NCI-H82 treated with DMSO at 0.1 percent for 48 hours (cell line): ENCODE data around the gene COL17A1.

Experiments used
- DNase-seq: peaks from one replicate; lab custom pipeline; 2025; ENCODE audit not compliant: unreplicated experiment; lab: John Stamatoyannopoulos, UW

COL17A1 gene

GRCh38 chr10:104054430-104054829 is 31.2 kb downstream of the COL17A1 start:
- DNase-seq = no peak

- no peak for DNase-seq
These were observed 32.5 kb downstream of the COL17A1 start for GRCh38 chr10:104053201-104053600.

DNA sequence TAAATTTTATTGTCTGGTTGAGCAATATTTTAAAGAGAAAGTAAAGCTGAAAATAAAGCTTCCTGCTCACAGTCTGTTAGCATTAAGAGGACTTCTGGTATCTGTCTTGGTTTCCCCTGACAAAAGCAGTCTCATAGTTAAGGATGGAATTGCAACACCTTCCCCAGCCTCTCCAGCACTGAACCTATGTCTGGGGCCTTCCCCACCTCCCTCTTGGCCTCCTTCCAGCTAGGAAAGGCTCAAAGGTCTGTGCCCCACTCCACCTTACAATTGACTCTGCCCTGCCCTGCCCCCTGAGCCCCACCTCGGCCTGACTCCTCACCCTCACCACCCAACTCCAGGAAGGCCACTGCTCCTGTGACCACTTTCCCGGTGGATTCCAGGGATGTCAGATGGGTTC is 33.2 kb downstream of the COL17A1 start:
- no peak for DNase-seq

GRCh38 chr10:104049504-104050250 is 36.0 kb downstream of the COL17A1 start:
- DNase-seq = no peak

DNA sequence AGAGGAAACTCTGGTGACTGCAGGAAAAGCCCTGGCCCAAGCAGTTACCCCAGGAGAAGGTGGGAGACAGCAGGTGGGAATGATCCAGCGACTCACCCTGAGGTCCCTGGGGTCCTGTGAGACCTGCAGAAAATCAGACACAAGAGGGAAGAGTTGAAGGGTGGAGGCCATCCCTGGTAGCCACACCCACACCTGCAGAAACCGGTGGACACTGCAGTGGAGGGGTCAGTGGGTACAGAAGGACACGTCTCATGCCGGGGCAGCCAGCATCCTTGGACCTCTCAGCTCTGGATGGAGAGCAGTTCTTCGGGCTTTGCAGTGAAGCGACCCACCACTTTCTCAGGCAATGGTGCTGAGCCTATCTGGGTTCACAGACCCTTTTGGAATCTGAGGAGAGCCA is 39.0 kb downstream of the COL17A1 start:
- DNase-seq = no peak

- no peak for DNase-seq
These were observed 40.3 kb downstream of the COL17A1 start for GRCh38 chr10:104045151-104046089.

DNA sequence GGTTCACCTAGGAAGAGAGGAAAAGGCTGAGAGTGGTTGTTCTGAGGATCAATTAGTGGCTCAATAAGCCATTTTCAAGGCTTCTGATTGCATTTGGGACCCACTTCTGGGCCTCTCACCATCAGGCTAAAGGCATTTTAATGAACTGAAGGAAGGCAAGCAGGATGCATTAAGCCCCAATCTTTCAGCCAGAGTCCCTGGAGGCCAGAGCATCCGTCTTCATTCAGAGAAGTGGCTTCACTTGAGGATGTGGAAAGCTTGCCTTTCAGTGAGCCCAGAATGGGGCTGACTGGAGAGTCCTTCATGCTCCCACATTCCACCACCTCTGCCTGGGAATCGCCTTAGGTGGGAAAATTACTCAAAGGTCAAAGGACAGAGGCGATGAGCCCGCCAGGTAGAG is 41.8 kb downstream of the COL17A1 start:
- DNase-seq = no peak

- DNase-seq = no peak
These were observed 42.4 kb downstream of the COL17A1 start for GRCh38 chr10:104043185-104043830.

DNA sequence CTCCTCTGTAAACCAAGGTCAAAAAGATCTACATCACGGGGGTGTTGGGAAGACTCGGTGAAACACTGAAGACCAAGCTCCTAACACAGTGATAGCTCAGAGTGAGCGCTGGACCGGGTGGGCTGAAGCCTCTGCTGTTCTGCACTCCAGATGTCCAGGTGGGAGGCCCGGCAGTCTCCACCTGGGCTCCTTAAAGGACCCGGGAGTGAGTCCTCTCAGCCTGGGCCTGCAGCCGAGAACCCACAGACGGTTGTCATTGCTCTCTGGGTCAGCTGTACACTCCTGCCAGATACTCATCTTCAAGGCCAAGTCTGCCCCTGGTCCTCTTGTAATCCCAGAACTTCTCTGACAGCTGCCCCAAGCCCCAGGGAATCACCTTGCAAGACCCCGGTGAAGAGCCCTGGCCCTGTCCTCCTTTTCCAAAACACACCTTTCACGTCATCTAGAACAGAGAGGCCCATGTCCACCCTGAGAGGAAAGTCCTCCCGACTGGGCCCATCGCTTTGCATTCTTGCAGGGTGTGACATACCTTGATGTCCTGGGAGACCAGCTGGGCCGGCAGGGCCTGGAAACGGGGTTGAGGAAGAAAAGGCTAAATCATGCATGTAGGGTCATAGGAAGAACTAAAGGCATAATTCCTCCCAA is 43.7 kb downstream of the COL17A1 start:
- no peak for DNase-seq

DNA sequence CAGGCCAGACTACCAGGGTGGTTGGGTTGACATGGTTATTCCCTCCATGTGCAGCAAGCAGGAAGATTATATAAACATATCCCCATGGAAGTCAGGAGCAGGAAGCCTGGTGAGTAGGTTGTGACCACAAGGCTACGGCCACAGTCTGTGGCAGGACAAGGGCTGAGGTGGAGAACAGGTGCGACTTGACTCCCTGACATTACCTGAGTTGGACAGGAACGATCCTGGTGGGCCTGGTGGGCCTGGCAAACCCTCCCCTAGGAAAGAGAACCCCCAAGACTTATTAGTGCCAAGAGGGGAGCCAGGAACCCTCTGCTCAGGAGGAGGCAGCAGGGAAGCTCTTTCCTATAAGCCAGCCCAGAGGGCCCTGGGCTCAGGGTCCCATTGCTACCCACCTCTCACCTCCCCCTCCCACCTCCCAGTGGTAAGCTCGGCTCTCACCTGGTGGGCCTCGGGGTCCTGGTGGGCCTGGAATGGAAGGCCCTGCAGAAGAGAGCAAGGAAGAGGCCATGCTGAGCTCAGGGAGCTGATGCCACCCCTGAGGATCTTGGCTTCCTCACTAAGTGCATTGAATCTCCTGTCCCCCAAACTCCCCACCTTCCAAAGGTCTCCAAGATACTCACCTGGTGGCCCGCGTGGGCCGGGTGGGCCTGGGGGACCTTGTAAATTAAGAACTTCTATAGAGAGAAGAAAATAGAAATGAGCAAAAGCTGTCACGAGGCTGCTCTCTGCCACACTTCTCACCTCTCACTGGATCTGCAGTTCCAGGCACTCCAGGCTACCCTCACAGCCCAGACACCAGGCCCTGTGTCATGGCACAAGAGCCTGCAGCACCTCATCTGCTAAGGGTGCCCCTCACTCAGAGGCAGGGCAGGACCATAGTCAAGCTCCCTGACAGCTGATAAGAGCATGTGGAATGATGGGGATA is 44.6 kb downstream of the COL17A1 start:
- no peak for DNase-seq

- DNase-seq = no peak
These were observed 45.3 kb downstream of the COL17A1 start for GRCh38 chr10:104040382-104040781.

GRCh38 chr10:104038958-104039752 is 46.5 kb downstream of the COL17A1 start:
- no peak for DNase-seq

DNA sequence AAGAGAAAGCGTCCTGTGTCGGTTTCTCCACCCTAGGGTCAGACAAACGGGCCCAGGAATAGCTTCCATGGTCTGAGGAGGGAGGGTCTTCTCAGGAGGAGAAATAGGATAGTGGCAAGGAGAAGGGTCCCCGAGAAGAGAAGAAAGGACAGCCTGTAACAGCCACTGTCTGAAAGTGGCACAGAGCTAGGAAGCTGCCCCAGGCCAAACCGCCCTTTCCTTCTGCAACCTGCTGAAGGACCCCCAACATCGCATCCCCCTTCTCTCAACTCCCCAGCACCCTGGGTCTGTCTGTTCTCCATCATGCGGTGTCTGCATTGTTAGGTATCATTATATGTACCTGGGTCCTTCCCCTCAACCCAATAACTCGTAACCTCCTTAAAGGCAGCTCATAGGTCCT is 47.1 kb downstream of the COL17A1 start:
- DNase-seq = no peak

GRCh38 chr10:104037261-104037951 is 48.3 kb downstream of the COL17A1 start:
- no peak for DNase-seq

DNA sequence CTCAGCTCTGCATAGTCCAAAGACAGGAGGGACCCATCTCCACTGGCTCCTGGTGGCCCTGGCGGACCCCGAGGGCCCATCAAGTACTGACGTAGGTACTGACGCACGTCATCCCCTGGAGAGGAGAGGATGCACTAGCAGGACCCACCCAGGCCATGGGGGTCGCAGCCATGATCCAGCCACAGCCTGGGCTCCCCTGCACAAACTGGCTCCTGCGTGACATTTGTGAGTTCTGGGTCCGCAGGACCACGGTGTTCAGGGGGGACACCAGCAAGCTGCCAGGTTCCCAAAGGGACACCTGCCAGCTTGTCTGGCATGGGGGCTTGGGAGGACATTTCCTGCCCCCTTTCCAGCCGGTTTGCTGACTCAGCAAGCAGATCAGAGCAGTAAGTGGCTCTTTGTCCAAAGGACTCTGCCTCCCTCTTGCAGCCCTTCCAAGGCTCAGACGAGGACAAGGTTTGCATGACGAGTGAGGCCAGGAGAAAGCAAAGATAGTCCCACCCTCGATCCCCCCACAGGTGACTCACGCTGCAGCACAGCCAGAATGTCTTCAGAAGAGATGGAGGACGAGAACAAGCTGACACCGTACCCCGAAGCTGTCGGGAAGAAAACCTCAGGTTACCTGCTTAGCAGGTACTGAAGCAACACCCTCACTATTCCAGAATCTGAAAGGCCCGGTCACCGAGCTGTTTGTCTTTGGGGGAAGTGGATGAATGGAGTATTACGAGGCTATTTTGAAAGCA is 49.0 kb downstream of the COL17A1 start:
- DNase-seq = no peak

DNA sequence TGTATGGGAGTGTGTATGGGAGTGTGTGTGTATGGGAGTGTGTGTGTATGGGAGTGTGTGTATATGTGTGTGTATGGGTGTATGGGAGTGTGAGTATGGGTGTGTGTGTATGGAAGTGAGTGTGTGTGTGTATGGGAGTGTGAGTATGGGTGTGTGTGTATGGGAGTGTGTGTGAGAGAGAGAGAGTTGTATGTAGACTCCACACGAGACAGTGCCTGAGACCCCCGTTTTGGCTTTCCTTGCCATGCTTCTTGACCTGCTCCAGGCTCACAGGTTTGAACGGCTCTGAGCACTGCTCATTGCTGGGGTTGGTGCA is 49.7 kb downstream of the COL17A1 start:
- DNase-seq = no peak

DNA sequence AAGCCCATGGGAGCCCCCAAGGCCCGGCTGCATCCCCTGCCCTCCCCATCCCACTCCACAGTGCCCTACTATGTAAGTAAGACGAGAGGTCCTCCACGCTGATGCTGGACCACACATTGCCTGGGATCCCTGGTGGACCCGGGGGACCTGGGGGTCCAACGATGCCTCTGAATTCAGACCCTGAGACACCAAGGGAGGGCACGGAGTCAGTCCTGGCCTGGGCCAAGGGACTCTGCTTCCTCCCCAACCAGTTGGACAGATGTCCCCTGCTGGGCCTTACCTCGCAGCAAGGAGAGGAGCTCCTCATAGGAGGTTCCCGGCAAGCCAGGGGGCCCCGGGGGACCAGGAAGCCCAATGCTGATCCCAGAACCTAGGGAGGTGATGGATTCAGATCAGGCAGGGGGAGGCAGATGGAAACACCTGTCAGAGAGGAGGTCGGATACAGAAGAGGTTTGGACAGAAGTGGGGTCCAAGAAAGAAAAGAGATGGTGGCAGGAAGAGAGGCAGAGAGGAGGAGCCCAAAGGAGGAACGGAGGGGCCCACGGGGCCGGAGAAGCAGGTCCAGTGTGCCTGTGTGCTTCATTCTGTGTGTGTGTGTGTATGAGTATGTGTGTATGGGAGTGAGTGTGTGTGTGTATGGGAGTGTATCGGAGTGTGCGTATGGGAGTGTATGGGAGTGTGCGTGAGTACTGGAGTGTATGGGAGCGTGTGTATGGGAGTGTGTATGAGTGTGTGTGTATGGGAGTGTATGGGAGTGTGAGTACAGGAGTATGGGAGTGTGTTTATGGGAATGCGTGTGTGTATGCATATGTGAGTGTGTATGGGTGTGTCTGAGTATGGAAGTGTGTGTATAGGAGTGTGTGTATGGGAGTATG is 50.2 kb downstream of the COL17A1 start:
- no peak for DNase-seq
